Skeletal muscle satellite cell (primary cell): Measurements from ENCODE around the gene MAGT1.
"Not testable (repeated sequence)": the region's sequence is repeated elsewhere in the genome, so short reads cannot be mapped to it uniquely, and the experiment has no call there.

Experiments
- H3K27me3 ChIP-seq: 2 replicates; pipeline ENCODE4 v1.7.0; 2013; ENCODE audit warnings: low read length; ENCODE audit not compliant: control insufficient read depth, insufficient read depth
- H3K36me3 ChIP-seq: 2 replicates; pipeline ENCODE4 v1.7.0; 2013; ENCODE audit warnings: mild to moderate bottlenecking, control low read depth, low read length; ENCODE audit not compliant: insufficient read depth
- H3K4me1 ChIP-seq: 2 replicates; pipeline ENCODE4 v1.7.0; 2013; ENCODE audit warnings: low read length; ENCODE audit not compliant: control insufficient read depth, insufficient read depth
- H3K4me2 ChIP-seq: 2 replicates; pipeline ENCODE4 v1.7.0; 2013; ENCODE audit warnings: mild to moderate bottlenecking, low read length
- H3K4me3 ChIP-seq: 2 replicates; pipeline ENCODE4 v1.7.0; 2013; ENCODE audit warnings: low read length
- H3K9ac ChIP-seq: 2 replicates; pipeline ENCODE4 v1.7.0; 2013; ENCODE audit warnings: mild to moderate bottlenecking, low read depth, low read length, moderate library complexity
- H3K9me3 ChIP-seq: replicated peaks from 2 replicates; pipeline ENCODE4 v1.7.0; 2013; ENCODE audit warnings: mild to moderate bottlenecking, control low read depth, low read length

The MAGT1 gene

GRCh38 chrX:77821989-77822388 lies 73.2 kb downstream of the MAGT1 start:
- H3K9me3 ChIP-seq, H3K9ac ChIP-seq, H3K27me3 ChIP-seq, H3K4me3 ChIP-seq, H3K4me2 ChIP-seq, H3K36me3 ChIP-seq, H3K4me1 ChIP-seq: not testable (repeated sequence)

- H3K27me3 ChIP-seq: no peaks in the 10 kb centered on the region
- H3K9ac ChIP-seq: no peak overlapping the region
- no peak overlapping the region for H3K4me2 ChIP-seq
- H3K4me1 ChIP-seq: no peaks in the 10 kb centered on the region
- H3K4me3 ChIP-seq: no peak overlapping the region
- H3K36me3 ChIP-seq: no peaks in the 10 kb centered on the region
- H3K9me3 ChIP-seq: no peaks in the 10 kb centered on the region
These were observed 75.0 kb downstream of the MAGT1 start for GRCh38 chrX:77820091-77820727.

GRCh38 chrX:77814210-77814609 lies 81.0 kb downstream of the MAGT1 start:
- Histone ChIP-seq H3K4me3 (no peak overlapping the region), H3K36me3 (no peaks in the 10 kb centered on the region)

GRCh38 chrX:77802201-77802600 lies 93.0 kb downstream of the MAGT1 start:
- H3K36me3 ChIP-seq: no peaks in the 10 kb centered on the region
- H3K9ac ChIP-seq: no peak overlapping the region
- no peaks in the 10 kb centered on the region for H3K9me3 ChIP-seq
- H3K4me1 ChIP-seq: no peaks in the 10 kb centered on the region
- no peak overlapping the region for H3K4me3 ChIP-seq
- no peaks in the 10 kb centered on the region for H3K27me3 ChIP-seq
- no peak overlapping the region for H3K4me2 ChIP-seq

More at GRCh38 chrX:77814210-77814609, 81.0 kb downstream of the MAGT1 start:
- Histone ChIP-seq H3K4me1 (no peaks in the 10 kb centered on the region), H3K27me3 (no peaks in the 10 kb centered on the region), H3K9ac (no peak overlapping the region), H3K9me3 (no peaks in the 10 kb centered on the region), H3K4me2 (no peak overlapping the region)

GRCh38 chrX:77795124-77795523 lies 100.1 kb downstream of the MAGT1 start:
- H3K4me2 ChIP-seq: no peak overlapping the region
- no peaks in the 10 kb centered on the region for H3K27me3 ChIP-seq
- H3K4me1 ChIP-seq: no peaks in the 10 kb centered on the region
- no peaks in the 10 kb centered on the region for H3K9me3 ChIP-seq
- no peak overlapping the region for H3K4me3 ChIP-seq
- no peaks in the 10 kb centered on the region for H3K36me3 ChIP-seq
- H3K9ac ChIP-seq: no peak overlapping the region

GRCh38 chrX:77793946-77794345 lies 101.3 kb downstream of the MAGT1 start:
- no peaks in the 10 kb centered on the region for H3K9me3 ChIP-seq
- H3K4me1 ChIP-seq: no peaks in the 10 kb centered on the region
- no peak overlapping the region for H3K4me3 ChIP-seq

GRCh38 chrX:77788050-77788449 lies 107.2 kb downstream of the MAGT1 start:
- Histone ChIP-seq H3K4me3 (no peak overlapping the region), H3K4me2 (peak overlapping the region; percentile 41), H3K36me3 (no peaks in the 10 kb centered on the region), H3K27me3 (no peaks in the 10 kb centered on the region), H3K9ac (no peak overlapping the region), H3K4me1 (peaks cover 2% of the 10 kb centered on the region), H3K9me3 (no peaks in the 10 kb centered on the region)

More at GRCh38 chrX:77793946-77794345, 101.3 kb downstream of the MAGT1 start:
- H3K27me3 ChIP-seq: no peaks in the 10 kb centered on the region
- H3K36me3 ChIP-seq: no peaks in the 10 kb centered on the region
- no peak overlapping the region for H3K4me2 ChIP-seq
- no peak overlapping the region for H3K9ac ChIP-seq

- no peaks in the 10 kb centered on the region for H3K27me3 ChIP-seq
- H3K9me3 ChIP-seq: no peaks in the 10 kb centered on the region
- H3K4me1 ChIP-seq: peaks cover 2% of the 10 kb centered on the region
- no peaks in the 10 kb centered on the region for H3K36me3 ChIP-seq
- peak overlapping the region; percentile 84 for H3K4me2 ChIP-seq
- H3K4me3 ChIP-seq: peak overlapping the region; percentile 93
- H3K9ac ChIP-seq: peak overlapping the region; percentile 97
These were observed 108.9 kb downstream of the MAGT1 start for GRCh38 chrX:77786365-77786680.

- Histone ChIP-seq H3K4me1 (peaks cover 2% of the 10 kb centered on the region), H3K9me3 (no peaks in the 10 kb centered on the region), H3K9ac (peak within 1 kb of the TSS; percentile 97), H3K4me3 (peak within 1 kb of the TSS; percentile 93), H3K4me2 (peak within 1 kb of the TSS; percentile 84), H3K27me3 (no peaks in the 10 kb centered on the region), H3K36me3 (no peaks in the 10 kb centered on the region)
These were observed 109.5 kb downstream of the MAGT1 start, which contains the start of gene ATRX for GRCh38 chrX:77785486-77786364. Gene ATRX (minus strand): TSS chrX:77786216. CDS start chrX:77786001, 215 bp downstream.

- H3K9me3 ChIP-seq: no peaks in the 10 kb centered on the region
- H3K4me2 ChIP-seq: no peak overlapping the region
- no peak overlapping the region for H3K9ac ChIP-seq
- H3K36me3 ChIP-seq: no peaks in the 10 kb centered on the region
- no peak overlapping the region for H3K4me3 ChIP-seq
- no peaks in the 10 kb centered on the region for H3K4me1 ChIP-seq
- no peaks in the 10 kb centered on the region for H3K27me3 ChIP-seq
These were observed 115.5 kb downstream of the MAGT1 start for GRCh38 chrX:77779695-77780094.

GRCh38 chrX:77776659-77777058 lies 118.6 kb downstream of the MAGT1 start:
- Histone ChIP-seq H3K4me2 (no peak overlapping the region), H3K27me3 (no peaks in the 10 kb centered on the region), H3K9ac (no peak overlapping the region), H3K4me3 (no peak overlapping the region), H3K4me1 (no peaks in the 10 kb centered on the region), H3K9me3 (no peaks in the 10 kb centered on the region), H3K36me3 (no peaks in the 10 kb centered on the region)
